Medulla oblongata (tissue), 1 donor: ENCODE data around the gene ECI1.

Experiments
- DNase-seq: peaks from one replicate; pipeline ENCODE4 v3.0.0-alpha.2; 2015; ENCODE audit errors: extremely low spot score

ECI1 gene

GRCh38 chr16:2233872-2234812 is 17.2 kb downstream of the ECI1 start:
- DNase-seq = no peak

- DNase-seq = no peak
Measured at GRCh38 chr16:2233046-2233775, 18.2 kb downstream of the ECI1 start.

- no peak for DNase-seq
Measured at GRCh38 chr16:2232094-2232990, 19.0 kb downstream of the ECI1 start.

GRCh38 chr16:2231016-2231931 is 20.1 kb downstream of the ECI1 start:
- no peak for DNase-seq

GRCh38 chr16:2230376-2230775 is 21.0 kb downstream of the ECI1 start:
- no peak for DNase-seq

GRCh38 chr16:2229632-2230250 is 21.6 kb downstream of the ECI1 start:
- DNase-seq = no peak

- no peak for DNase-seq
Measured at GRCh38 chr16:2229091-2229490, 22.3 kb downstream of the ECI1 start.

- DNase-seq = no peak
Measured at GRCh38 chr16:2228161-2228824, 23.1 kb downstream of the ECI1 start.

GRCh38 chr16:2226918-2227317 is 24.5 kb downstream of the ECI1 start:
- DNase-seq = no peak

GRCh38 chr16:2226245-2226793 is 25.1 kb downstream of the ECI1 start:
- DNase-seq = no peak

GRCh38 chr16:2223942-2224486 is 27.4 kb downstream of the ECI1 start:
- DNase-seq = peak; percentile 48

- DNase-seq = peak; percentile 98
Measured at GRCh38 chr16:2223221-2223941, 28.0 kb downstream of the ECI1 start, which contains the start of gene E4F1. TSS of gene E4F1 (plus strand) at chr16:2223591. CDS start at chr16:2223614, 23 bp downstream.

GRCh38 chr16:2216330-2216729 is 35.1 kb downstream of the ECI1 start:
- no peak for DNase-seq

- no peak for DNase-seq
Measured at GRCh38 chr16:2214719-2214968, 36.7 kb downstream of the ECI1 start, which contains the start of gene PGP. TSS of gene PGP (minus strand) at chr16:2214840. CDS start at chr16:2214777, 63 bp downstream.

GRCh38 chr16:2213817-2214718 is 37.3 kb downstream of the ECI1 start:
- no peak for DNase-seq

GRCh38 chr16:2212362-2213324 is 38.7 kb downstream of the ECI1 start:
- no peak for DNase-seq
